ENCODE results near the gene PDZD2.

Gene PDZD2

GRCh38 chr5:32087086-32088082 lies 448.5 kb downstream of the PDZD2 start:
- no peak for DNase-seq

GRCh38 chr5:32088214-32088613 lies 449.3 kb downstream of the PDZD2 start:
- no peak for DNase-seq

GRCh38 chr5:32089146-32090000 lies 450.4 kb downstream of the PDZD2 start:
- no peak for DNase-seq

GRCh38 chr5:32090026-32090754 lies 451.3 kb downstream of the PDZD2 start:
- DNase-seq: no peak

GRCh38 chr5:32090755-32091128 lies 451.8 kb downstream of the PDZD2 start:
- DNase-seq: no peak

- DNase-seq: peak; percentile 75
Measured at GRCh38 chr5:32092938-32093812, 454.2 kb downstream of the PDZD2 start.

GRCh38 chr5:32094691-32095090 lies 455.8 kb downstream of the PDZD2 start:
- no peak for DNase-seq

GRCh38 chr5:32095261-32095671 lies 456.3 kb downstream of the PDZD2 start:
- DNase-seq: peak; percentile 23

- peak; percentile 71 for DNase-seq
Measured at GRCh38 chr5:32096891-32097595, 458.1 kb downstream of the PDZD2 start.

GRCh38 chr5:32098291-32098690 lies 459.4 kb downstream of the PDZD2 start:
- no peak for DNase-seq

- no peak for DNase-seq
Measured at GRCh38 chr5:32098890-32099310, 460.0 kb downstream of the PDZD2 start.

GRCh38 chr5:32099486-32100035 lies 460.6 kb downstream of the PDZD2 start:
- no peak for DNase-seq

- peak; percentile 24 for DNase-seq
Measured at GRCh38 chr5:32100230-32100629, 461.3 kb downstream of the PDZD2 start.

- no peak for DNase-seq
Measured at GRCh38 chr5:32100691-32101302, 461.9 kb downstream of the PDZD2 start.

GRCh38 chr5:32102254-32102986 lies 463.5 kb downstream of the PDZD2 start:
- DNase-seq: no peak

- no peak for DNase-seq
Measured at GRCh38 chr5:32103521-32103920, 464.6 kb downstream of the PDZD2 start.

- DNase-seq: no peak
Measured at GRCh38 chr5:32107291-32107690, 468.4 kb downstream of the PDZD2 start.

- DNase-seq: no peak
Measured at GRCh38 chr5:32108167-32108566, 469.2 kb downstream of the PDZD2 start.

GRCh38 chr5:32109236-32109635 lies 470.3 kb downstream of the PDZD2 start:
- peak; percentile 20 for DNase-seq

All from fibroblast of skin of scalp (primary cell).